GM19395 (cell line): ENCODE measurements around the gene FBXW7.
"Not testable (repeated sequence)": the region's sequence is repeated elsewhere in the genome, so short reads cannot be mapped to it uniquely, and the experiment has no call there.

ENCODE experiments used
- ATAC-seq: cut with Tn5 transposase; IDR thresholded peaks from one replicate; pipeline ENCODE4 v1.9.1; 2021; ENCODE audit warnings: mild to moderate bottlenecking, moderate library complexity; ENCODE audit not compliant: unreplicated experiment

Gene FBXW7

GRCh38 chr4:152550687-152551086 lies 14.8 kb upstream of the FBXW7 start:
- ATAC-seq = peak; percentile 40

DNA sequence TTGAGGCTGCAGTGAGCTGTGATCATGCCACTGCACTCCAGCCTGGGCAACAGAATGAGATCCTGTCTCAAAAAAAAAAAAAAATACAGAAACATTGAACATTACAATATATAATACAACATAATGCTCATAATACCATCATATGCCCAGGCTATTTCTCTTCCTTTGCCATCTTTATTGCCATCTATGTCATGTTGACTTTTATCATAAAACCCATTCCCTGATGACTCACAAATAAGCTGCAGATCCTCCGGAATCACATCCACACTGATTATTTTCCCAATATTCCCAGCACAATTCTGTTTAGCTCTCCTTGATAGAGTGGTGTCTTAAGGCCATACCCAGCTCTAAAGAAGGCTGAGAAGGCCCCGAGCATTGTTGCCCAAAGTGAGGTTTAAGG lies 9.2 kb upstream of the FBXW7 start:
- ATAC-seq = no peak

DNA sequence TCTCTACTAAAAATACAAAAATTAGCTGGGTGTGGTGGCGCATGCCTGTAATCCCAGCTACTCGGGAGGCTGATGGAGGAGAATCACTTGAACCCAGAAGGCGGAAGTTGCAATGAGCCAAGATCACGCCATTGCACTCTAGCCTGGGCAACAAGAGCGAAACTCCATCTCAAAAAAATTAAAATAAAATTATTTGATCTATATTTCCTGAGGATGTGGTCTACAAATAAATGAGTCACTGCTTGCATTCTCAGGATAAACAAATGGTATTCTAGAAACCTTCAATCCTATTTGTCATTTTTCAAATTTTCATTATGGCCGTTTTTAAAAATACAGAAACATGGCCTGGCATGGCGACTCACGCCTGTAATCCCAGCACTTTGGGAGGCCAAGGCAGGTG lies 8.6 kb upstream of the FBXW7 start:
- ATAC-seq = not testable (repeated sequence)

- no peak for ATAC-seq
Measured at GRCh38 chr4:152540941-152541340, 5.0 kb upstream of the FBXW7 start.

- peak; percentile 24 for ATAC-seq
Measured at GRCh38 chr4:152540293-152540674, 4.4 kb upstream of the FBXW7 start.

GRCh38 chr4:152539556-152540292 lies 3.8 kb upstream of the FBXW7 start:
- no peak for ATAC-seq

- ATAC-seq = no peak
Measured at GRCh38 chr4:152537881-152538280, 2.0 kb upstream of the FBXW7 start.

DNA sequence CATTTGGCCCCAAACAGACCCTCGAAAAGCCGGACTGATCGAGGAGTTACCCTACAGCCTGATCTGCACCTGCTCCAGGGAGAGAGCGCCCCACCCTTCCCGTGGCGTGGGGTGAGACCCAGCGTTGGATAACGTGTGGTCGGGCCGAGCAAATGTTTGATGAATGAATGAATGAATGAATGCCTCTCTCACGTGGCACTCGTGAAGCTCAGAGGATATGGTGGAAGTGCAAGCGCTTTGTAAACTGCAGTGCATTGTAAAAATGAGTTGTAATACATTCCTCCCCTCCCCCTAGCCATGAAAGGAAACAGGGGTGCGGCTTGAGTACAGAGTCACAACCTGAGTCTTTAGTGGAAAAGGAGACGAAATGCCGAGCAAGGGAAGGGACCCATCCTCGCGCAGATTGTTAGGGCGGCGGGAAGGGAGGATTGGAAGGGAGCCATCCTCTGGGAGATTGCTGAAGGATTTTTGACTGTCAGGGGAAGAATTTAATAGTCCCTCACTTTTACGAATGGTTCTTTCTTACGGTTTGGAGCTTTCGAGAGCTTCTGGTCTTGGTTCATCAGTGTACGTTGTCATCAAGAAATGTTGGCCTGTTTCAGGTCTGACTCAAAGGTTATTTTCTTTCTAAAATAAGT lies 772 bp upstream of the FBXW7 start:
- ATAC-seq = peak; percentile 43

DNA sequence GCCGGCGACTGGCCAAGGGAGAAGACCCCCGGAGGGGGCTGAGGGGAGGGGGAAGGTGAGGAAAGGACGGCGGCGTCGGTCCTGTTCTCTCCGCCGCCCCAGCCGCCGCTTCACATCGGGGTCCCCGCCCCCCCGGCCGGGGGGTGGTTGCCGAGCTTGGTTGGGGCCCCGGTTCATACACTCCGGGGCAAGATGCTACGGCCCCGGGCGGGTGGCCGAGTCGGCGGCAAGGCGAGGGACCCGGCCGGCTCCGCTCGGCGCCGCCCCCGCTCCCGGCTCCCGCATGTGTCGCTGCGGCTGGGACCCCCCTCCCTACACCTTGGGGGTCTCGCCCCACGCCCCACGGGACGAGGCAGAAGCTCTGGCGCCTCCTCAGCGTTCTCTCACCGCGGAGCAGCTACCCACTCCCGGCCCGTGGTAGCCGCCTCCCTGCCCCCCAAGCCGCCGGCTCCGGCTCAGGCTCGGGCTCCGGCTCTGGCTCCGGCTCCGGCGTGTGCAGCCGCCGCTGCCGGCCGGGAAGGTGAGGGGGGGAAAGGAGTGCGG lies 461 bp downstream of the FBXW7 start:
- ATAC-seq = peak; percentile 5

GRCh38 chr4:152534541-152535359 lies 1.1 kb downstream of the FBXW7 start:
- no peak for ATAC-seq

DNA sequence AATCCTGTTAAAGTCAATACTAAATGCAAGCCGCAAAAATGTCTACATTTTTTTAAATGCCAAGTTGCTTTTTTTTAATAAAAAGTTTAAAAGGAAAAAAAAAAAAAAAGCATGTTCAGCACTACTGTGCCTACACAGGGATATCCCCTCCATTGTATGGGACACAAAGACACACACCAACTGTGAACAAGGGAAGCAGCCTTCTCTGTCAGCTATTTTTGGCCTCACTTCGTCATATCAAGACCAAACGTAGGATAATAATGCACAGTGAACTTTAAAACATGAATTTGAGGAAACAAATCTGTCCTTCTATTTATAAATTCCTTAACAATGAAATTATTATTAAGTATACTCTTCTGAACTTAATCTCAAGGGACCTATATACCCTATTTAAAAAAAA lies 4.4 kb downstream of the FBXW7 start:
- no peak for ATAC-seq

GRCh38 chr4:152530600-152530999 lies 5.3 kb downstream of the FBXW7 start:
- peak; percentile 25 for ATAC-seq

- ATAC-seq = no peak
Measured at GRCh38 chr4:152529880-152530279, 6.0 kb downstream of the FBXW7 start.

GRCh38 chr4:152528060-152528459 lies 7.8 kb downstream of the FBXW7 start:
- ATAC-seq = no peak

GRCh38 chr4:152525878-152526277 lies 10.0 kb downstream of the FBXW7 start:
- peak; percentile 71 for ATAC-seq

- no peak for ATAC-seq
Measured at GRCh38 chr4:152524427-152524826, 11.5 kb downstream of the FBXW7 start.

DNA sequence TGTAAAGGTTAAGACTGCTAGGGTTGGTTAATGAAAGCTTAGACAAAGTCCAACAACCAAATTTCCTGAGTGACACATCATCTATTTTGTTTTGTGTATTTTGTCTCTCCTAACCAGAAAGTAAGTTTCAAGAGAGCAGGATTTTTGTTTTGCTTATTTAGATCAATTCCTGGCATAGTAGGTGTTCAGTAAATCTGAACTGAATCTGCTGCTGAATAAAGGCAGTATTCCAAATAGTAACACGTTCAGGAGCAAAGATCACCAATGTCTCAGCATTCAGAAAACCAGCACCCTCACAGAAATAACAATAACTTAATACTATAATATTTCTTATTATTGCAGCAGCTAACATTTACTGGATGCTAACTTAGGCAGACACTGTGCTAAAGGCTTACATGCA lies 12.2 kb downstream of the FBXW7 start:
- ATAC-seq = no peak

DNA sequence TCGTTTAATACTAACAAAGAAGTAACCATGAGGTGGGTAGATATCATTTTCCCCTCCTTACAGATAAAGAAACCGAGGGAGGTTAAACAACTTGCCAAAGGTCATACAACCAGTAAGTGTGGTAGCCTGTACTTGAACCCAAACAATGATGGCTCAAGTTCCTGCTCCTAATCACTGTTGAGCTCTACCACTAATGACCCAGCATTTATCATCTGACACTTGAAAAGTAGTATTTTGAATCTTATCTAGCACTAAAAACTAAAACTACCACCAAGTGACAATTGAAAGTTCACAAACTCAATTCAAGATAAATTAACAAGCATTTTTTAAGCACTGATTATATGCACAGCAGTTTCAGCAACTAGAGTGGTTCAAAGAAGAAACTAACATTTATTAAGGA lies 13.1 kb downstream of the FBXW7 start:
- ATAC-seq = no peak

- ATAC-seq = no peak
Measured at GRCh38 chr4:152522245-152522644, 13.6 kb downstream of the FBXW7 start.

- no peak for ATAC-seq
Measured at GRCh38 chr4:152516156-152516555, 19.7 kb downstream of the FBXW7 start.

GRCh38 chr4:152515678-152516077 lies 20.2 kb downstream of the FBXW7 start:
- no peak for ATAC-seq

DNA sequence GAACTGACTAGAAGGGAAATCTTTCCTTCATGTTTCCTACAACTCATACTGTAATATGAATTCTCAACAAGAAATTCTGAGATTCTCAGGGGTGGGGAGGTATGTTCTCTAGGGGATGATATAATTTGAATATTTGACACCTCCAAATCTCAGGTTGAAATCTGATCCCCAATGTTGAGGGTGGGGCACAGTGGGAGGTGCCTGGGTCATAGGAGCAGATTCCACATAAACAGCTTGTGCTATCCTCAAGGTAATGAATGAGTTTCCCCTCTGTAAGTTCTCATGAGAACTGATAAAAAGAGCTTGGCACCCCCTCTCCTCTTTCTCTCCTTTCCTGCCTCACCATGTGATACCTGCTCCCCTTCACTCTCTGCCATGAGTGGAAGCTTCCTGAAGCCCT lies 21.5 kb downstream of the FBXW7 start:
- no peak for ATAC-seq
